ENCODE results near the gene ABHD16A. TPM values are rescaled to one million over a fixed set of nuclear protein-coding genes. Genes with fewer than 3 reads are reported as not detected.

ABHD16A gene
- total and polyA plus RNA-seq, 2 of the 13 experiments (the other 11 are each of a cell fraction or from before 2014, with no cell fraction given), result 43.5 to 45.4 TPM

- TF ChIP-seq ZNF737 (CRISPR knock-in tag; IDR thresholded peaks at IDR 0.05; ENCODE audit: borderline replicate concordance) (no peak), NR1H2 (CRISPR knock-in tag; IDR thresholded peaks at IDR 0.05; ENCODE audit: borderline replicate concordance, low read depth) (no peak), ZNF616 (CRISPR knock-in tag; IDR thresholded peaks at IDR 0.05; ENCODE audit: low read depth) (no peak), ERF (CRISPR knock-in tag; IDR thresholded peaks at IDR 0.05) (0 out of 2 replicates have a peak, but pooled peaks have one; percentile 39), POGK (CRISPR knock-in tag; conservative IDR thresholded peaks at IDR 0.05) (no peak), PAF1 (CRISPR knock-in tag; IDR thresholded peaks at IDR 0.05) (peak; percentile 16; the same call in 1 of the 2 replicates), ZSCAN31 (CRISPR knock-in tag; IDR thresholded peaks at IDR 0.05; ENCODE audit: low read depth) (no peak; the same call in 1 of the 2 replicates), HNRNPK (IDR thresholded peaks at IDR 0.05; ENCODE audit: low read depth, low read length, poor library complexity, severe bottlenecking) (no peak), ZC3H13 (CRISPR knock-in tag; IDR thresholded peaks at IDR 0.05) (peak; percentile 59; the same call in 1 of the 2 replicates), ZIK1 (CRISPR knock-in tag; IDR thresholded peaks at IDR 0.05; ENCODE audit: borderline replicate concordance, low read depth) (no peak), ZGPAT (CRISPR knock-in tag; IDR thresholded peaks at IDR 0.05) (0 out of 2 replicates have a peak, but pooled peaks have one; percentile 25), CEBPB (IDR thresholded peaks at IDR 0.05; ENCODE audit: borderline replicate concordance, low read depth, low read length) (no peak), ZNF850 (CRISPR knock-in tag; conservative IDR thresholded peaks at IDR 0.05) (no peak), BRD4 (CRISPR knock-in tag; IDR thresholded peaks at IDR 0.05) (no peak), SSRP1 (CRISPR knock-in tag; IDR thresholded peaks at IDR 0.05) (peak; percentile 45; the same call in 1 of the 2 replicates)
- TF ChIP-seq, protein P1, sequence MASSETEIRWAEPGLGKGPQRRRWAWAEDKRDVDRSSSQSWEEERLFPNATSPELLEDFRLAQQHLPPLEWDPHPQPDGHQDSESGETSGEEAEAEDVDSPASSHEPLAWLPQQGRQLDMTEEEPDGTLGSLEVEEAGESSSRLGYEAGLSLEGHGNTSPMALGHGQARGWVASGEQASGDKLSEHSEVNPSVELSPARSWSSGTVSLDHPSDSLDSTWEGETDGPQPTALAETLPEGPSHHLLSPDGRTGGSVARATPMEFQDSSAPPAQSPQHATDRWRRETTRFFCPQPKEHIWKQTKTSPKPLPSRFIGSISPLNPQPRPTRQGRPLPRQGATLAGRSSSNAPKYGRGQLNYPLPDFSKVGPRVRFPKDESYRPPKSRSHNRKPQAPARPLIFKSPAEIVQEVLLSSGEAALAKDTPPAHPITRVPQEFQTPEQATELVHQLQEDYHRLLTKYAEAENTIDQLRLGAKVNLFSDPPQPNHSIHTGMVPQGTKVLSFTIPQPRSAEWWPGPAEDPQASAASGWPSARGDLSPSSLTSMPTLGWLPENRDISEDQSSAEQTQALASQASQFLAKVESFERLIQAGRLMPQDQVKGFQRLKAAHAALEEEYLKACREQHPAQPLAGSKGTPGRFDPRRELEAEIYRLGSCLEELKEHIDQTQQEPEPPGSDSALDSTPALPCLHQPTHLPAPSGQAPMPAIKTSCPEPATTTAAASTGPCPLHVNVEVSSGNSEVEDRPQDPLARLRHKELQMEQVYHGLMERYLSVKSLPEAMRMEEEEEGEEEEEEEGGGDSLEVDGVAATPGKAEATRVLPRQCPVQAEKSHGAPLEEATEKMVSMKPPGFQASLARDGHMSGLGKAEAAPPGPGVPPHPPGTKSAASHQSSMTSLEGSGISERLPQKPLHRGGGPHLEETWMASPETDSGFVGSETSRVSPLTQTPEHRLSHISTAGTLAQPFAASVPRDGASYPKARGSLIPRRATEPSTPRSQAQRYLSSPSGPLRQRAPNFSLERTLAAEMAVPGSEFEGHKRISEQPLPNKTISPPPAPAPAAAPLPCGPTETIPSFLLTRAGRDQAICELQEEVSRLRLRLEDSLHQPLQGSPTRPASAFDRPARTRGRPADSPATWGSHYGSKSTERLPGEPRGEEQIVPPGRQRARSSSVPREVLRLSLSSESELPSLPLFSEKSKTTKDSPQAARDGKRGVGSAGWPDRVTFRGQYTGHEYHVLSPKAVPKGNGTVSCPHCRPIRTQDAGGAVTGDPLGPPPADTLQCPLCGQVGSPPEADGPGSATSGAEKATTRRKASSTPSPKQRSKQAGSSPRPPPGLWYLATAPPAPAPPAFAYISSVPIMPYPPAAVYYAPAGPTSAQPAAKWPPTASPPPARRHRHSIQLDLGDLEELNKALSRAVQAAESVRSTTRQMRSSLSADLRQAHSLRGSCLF (CRISPR knock-in tag; IDR thresholded peaks at IDR 0.05; ENCODE audit: borderline replicate concordance), result 0 out of 2 replicates have a peak, but pooled peaks have one; percentile 37
- TF ChIP-seq, protein P2, sequence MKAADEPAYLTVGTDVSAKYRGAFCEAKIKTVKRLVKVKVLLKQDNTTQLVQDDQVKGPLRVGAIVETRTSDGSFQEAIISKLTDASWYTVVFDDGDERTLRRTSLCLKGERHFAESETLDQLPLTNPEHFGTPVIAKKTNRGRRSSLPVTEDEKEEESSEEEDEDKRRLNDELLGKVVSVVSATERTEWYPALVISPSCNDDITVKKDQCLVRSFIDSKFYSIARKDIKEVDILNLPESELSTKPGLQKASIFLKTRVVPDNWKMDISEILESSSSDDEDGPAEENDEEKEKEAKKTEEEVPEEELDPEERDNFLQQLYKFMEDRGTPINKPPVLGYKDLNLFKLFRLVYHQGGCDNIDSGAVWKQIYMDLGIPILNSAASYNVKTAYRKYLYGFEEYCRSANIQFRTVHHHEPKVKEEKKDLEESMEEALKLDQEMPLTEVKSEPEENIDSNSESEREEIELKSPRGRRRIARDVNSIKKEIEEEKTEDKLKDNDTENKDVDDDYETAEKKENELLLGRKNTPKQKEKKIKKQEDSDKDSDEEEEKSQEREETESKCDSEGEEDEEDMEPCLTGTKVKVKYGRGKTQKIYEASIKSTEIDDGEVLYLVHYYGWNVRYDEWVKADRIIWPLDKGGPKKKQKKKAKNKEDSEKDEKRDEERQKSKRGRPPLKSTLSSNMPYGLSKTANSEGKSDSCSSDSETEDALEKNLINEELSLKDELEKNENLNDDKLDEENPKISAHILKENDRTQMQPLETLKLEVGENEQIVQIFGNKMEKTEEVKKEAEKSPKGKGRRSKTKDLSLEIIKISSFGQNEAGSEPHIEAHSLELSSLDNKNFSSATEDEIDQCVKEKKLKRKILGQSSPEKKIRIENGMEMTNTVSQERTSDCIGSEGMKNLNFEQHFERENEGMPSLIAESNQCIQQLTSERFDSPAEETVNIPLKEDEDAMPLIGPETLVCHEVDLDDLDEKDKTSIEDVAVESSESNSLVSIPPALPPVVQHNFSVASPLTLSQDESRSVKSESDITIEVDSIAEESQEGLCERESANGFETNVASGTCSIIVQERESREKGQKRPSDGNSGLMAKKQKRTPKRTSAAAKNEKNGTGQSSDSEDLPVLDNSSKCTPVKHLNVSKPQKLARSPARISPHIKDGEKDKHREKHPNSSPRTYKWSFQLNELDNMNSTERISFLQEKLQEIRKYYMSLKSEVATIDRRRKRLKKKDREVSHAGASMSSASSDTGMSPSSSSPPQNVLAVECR (CRISPR knock-in tag; IDR thresholded peaks at IDR 0.05; ENCODE audit: borderline replicate concordance), result peak; percentile 11; the same call in 1 of the 2 replicates
These were observed 44.9 kb downstream of the ABHD16A start (continued) for GRCh38 chr6:31658158-31658688.
